ENCODE results near the gene ARL14. TPM values are rescaled to one million over a fixed set of nuclear protein-coding genes. Genes with fewer than 3 reads are reported as not detected.

ARL14 gene
- total RNA-seq, 1 experiment from 2014 or later, result 1.7 TPM

- DNase-seq (ENCODE audit: low read depth), result no peak
Measured at GRCh38 chr3:160722331-160722730, 45.4 kb downstream of the ARL14 start.

GRCh38 chr3:160725338-160725737 lies 48.4 kb downstream of the ARL14 start:
- DNase-seq (ENCODE audit: low read depth), result no peak

Other genes starting within 250 kb of the ARL14 start
- 5.1 and 6.2 TPM in 2 replicates for gene TRIM59, start 227.4 kb upstream of the ARL14 start, total RNA-seq (2014; rRNA removed; shearing (Covaris generic))
- gene KPNA4, start 111.6 kb upstream of the ARL14 start, total RNA-seq (2014; rRNA removed; shearing (Covaris generic)), result 31.2 and 33.3 TPM in 2 replicates
- gene PPM1L, start 79.1 kb downstream of the ARL14 start, total RNA-seq (2014; rRNA removed; shearing (Covaris generic)), result 6.8 TPM in 2 replicates

All from Daoy (cell line).